Glutamatergic neuron (in vitro differentiated cells): ENCODE results near the gene TPI1. TPM values are rescaled to one million over a fixed set of nuclear protein-coding genes. Genes with fewer than 3 reads are reported as not detected.
"Not testable (repeated sequence)": the region's sequence is repeated elsewhere in the genome, so short reads cannot be mapped to it uniquely, and the experiment has no call there.

Experiments
- DNase-seq: peaks from one replicate; pipeline ENCODE4 v3.0.0; 2022
- H3K27ac Mint-ChIP-seq: one replicate; pipeline ENCODE4 v1.8.0; 2020; ENCODE audit warnings: mild to moderate bottlenecking, mixed read lengths, inconsistent platforms; ENCODE audit not compliant: unreplicated experiment
- H3K27me3 Mint-ChIP-seq: one replicate; pipeline ENCODE4 v1.8.0; 2020; ENCODE audit warnings: mild to moderate bottlenecking, moderate library complexity, mixed read lengths, inconsistent platforms; ENCODE audit not compliant: unreplicated experiment
- H3K36me3 Mint-ChIP-seq: one replicate; pipeline ENCODE4 v1.8.0; 2020; ENCODE audit warnings: mild to moderate bottlenecking, mixed read lengths, inconsistent platforms; ENCODE audit not compliant: unreplicated experiment
- H3K4me1 Mint-ChIP-seq: one replicate; pipeline ENCODE4 v1.8.0; 2020; ENCODE audit warnings: mild to moderate bottlenecking, low read depth, mixed read lengths, inconsistent platforms; ENCODE audit not compliant: unreplicated experiment
- H3K4me3 Mint-ChIP-seq: one replicate; pipeline ENCODE4 v1.8.0; 2020; ENCODE audit warnings: mild to moderate bottlenecking, mixed read lengths, inconsistent platforms; ENCODE audit not compliant: unreplicated experiment
- H3K9me3 Mint-ChIP-seq: one replicate; pipeline ENCODE4 v1.8.0; 2020; ENCODE audit warnings: mild to moderate bottlenecking, moderate library complexity, mixed read lengths, inconsistent platforms; ENCODE audit not compliant: unreplicated experiment
- CTCF ChIP-seq: fragments of 200-600 bp; sonication (generic); IDR thresholded peaks from one replicate; pipeline ENCODE4 v1.5.0; 2021; ENCODE audit not compliant: partially characterized antibody, unreplicated experiment
- total RNA-seq: library from RNA; stranded (reverse); fragmentation: NEBNext Ultra II Directional; extraction: Animal tissue kit (Norgen Biotek cat#: 25700); gene quantifications from one replicate; pipeline ENCODE4 v1.2.1, GENCODE V29; 2021; ENCODE audit not compliant: unreplicated experiment

TPI1 gene
- total RNA-seq, 1 donor from 2014 or later: 663 TPM

- peaks cover 1% of the 10 kb centered on the region for H3K27me3 Mint-ChIP-seq
- H3K27ac Mint-ChIP-seq: peak overlapping the region; percentile 23
- H3K36me3 Mint-ChIP-seq: no peaks in the 10 kb centered on the region
- H3K4me1 Mint-ChIP-seq: no peaks in the 10 kb centered on the region
- DNase-seq: no peak
- peaks cover 5% of the 10 kb centered on the region for H3K9me3 Mint-ChIP-seq
- no peak overlapping the region for H3K4me3 Mint-ChIP-seq
- TF ChIP-seq CTCF: no peak
Measured at GRCh38 chr12:6903722-6904121, 36.4 kb downstream of the TPI1 start.

- DNase-seq: peak; percentile 98
- H3K4me1 Mint-ChIP-seq: no peaks in the 10 kb centered on the region
Measured at GRCh38 chr12:6904280-6905276, 37.2 kb downstream of the TPI1 start, which contains the start of gene LRRC23. Gene LRRC23 (plus strand): TSS chr12:6904822. CDS start chr12:6905634, 812 bp downstream.

GRCh38 chr12:6905414-6906040 is 38.2 kb downstream of the TPI1 start:
- Mint-ChIP-seq H3K36me3 (no peaks in the 10 kb centered on the region), H3K4me3 (no peak overlapping the region), H3K27me3 (peaks cover 1% of the 10 kb centered on the region), H3K4me1 (no peaks in the 10 kb centered on the region), H3K27ac (no peak overlapping the region), H3K9me3 (peaks cover 7% of the 10 kb centered on the region)
- no peak for DNase-seq
- no peak for TF ChIP-seq CTCF

More at GRCh38 chr12:6904280-6905276, 37.2 kb downstream of the TPI1 start, which contains the start of gene LRRC23:
- H3K27me3 Mint-ChIP-seq: peaks cover 1% of the 10 kb centered on the region
- H3K36me3 Mint-ChIP-seq: no peaks in the 10 kb centered on the region
- TF ChIP-seq CTCF: no peak
- peak within 1 kb of the TSS; percentile 23 for H3K27ac Mint-ChIP-seq
- H3K9me3 Mint-ChIP-seq: peaks cover 5% of the 10 kb centered on the region
- H3K4me3 Mint-ChIP-seq: no peak within 1 kb of the TSS

- H3K4me3 Mint-ChIP-seq, DNase-seq, H3K4me1 Mint-ChIP-seq, H3K27me3 Mint-ChIP-seq, H3K36me3 Mint-ChIP-seq, H3K27ac Mint-ChIP-seq: not testable (repeated sequence)
- H3K9me3 Mint-ChIP-seq: peaks cover 12% of the 10 kb centered on the region
Measured at GRCh38 chr12:6908141-6908540, 40.8 kb downstream of the TPI1 start.

GRCh38 chr12:6909421-6910145 is 42.3 kb downstream of the TPI1 start:
- no peak for TF ChIP-seq CTCF
- H3K27ac Mint-ChIP-seq: no peak overlapping the region
- H3K4me3 Mint-ChIP-seq: no peak overlapping the region
- no peak for DNase-seq
- H3K27me3 Mint-ChIP-seq: peaks cover 11% of the 10 kb centered on the region
- peaks cover 7% of the 10 kb centered on the region for H3K9me3 Mint-ChIP-seq
- peaks cover 2% of the 10 kb centered on the region for H3K4me1 Mint-ChIP-seq
- H3K36me3 Mint-ChIP-seq: no peaks in the 10 kb centered on the region
